Endodermal cell (in vitro differentiated cells): ENCODE data around the gene OR1F1. TPM values are rescaled to one million over a fixed set of nuclear protein-coding genes. Genes with fewer than 3 reads are reported as not detected.

Experiments used
- DNase-seq: peaks from one replicate; pipeline ENCODE4 v3.0.0-alpha.2; 2017
- H3K27ac ChIP-seq: 2 replicates; pipeline ENCODE4 v1.5.1; 2013; ENCODE audit warnings: mild to moderate bottlenecking, low read depth, low read length, moderate library complexity
- H3K27me3 ChIP-seq: 2 replicates; pipeline ENCODE4 v1.6.1; 2013; ENCODE audit warnings: mild to moderate bottlenecking, low read length, moderate library complexity; ENCODE audit not compliant: insufficient read depth, control insufficient read depth, poor library complexity, severe bottlenecking
- H3K36me3 ChIP-seq: 2 replicates; pipeline ENCODE4 v1.7.0; 2013; ENCODE audit warnings: mild to moderate bottlenecking, low read length, moderate library complexity; ENCODE audit not compliant: control insufficient read depth, insufficient read depth
- H3K4me1 ChIP-seq: one replicate; pipeline ENCODE4 v1.7.0; 2013; ENCODE audit warnings: low read length; ENCODE audit not compliant: control insufficient read depth, insufficient read depth
- H3K4me3 ChIP-seq: 2 replicates; pipeline ENCODE4 v1.5.1; 2013; ENCODE audit warnings: mild to moderate bottlenecking, low read length, moderate library complexity
- H3K9ac ChIP-seq: 2 replicates; pipeline ENCODE4 v1.6.1; 2013; ENCODE audit warnings: mild to moderate bottlenecking, low read length, moderate library complexity; ENCODE audit not compliant: poor library complexity, severe bottlenecking; ENCODE audit errors: extremely low read depth
- H3K9me3 ChIP-seq: 2 replicates; pipeline ENCODE4 v1.6.1; 2013; ENCODE audit warnings: mild to moderate bottlenecking, low read length, moderate library complexity; ENCODE audit not compliant: control insufficient read depth
- H3K27ac Mint-ChIP-seq: 2 replicates; pipeline ENCODE4 v1.8.0; 2020; ENCODE audit warnings: mixed read lengths
- H3K27me3 Mint-ChIP-seq: 2 replicates; pipeline ENCODE4 v1.8.0; 2021; ENCODE audit warnings: mild to moderate bottlenecking, mixed read lengths; ENCODE audit not compliant: insufficient read depth
- H3K36me3 Mint-ChIP-seq: 2 replicates; pipeline ENCODE4 v1.8.0; 2020; ENCODE audit warnings: low read depth, mixed read lengths
- H3K4me1 Mint-ChIP-seq: 2 replicates; pipeline ENCODE4 v1.8.0; 2020; ENCODE audit warnings: mixed read lengths
- H3K4me3 Mint-ChIP-seq: 2 replicates; pipeline ENCODE4 v1.8.0; 2020; ENCODE audit warnings: mild to moderate bottlenecking, moderate library complexity, mixed read lengths
- H3K9me3 Mint-ChIP-seq: 2 replicates; pipeline ENCODE4 v1.8.0; 2020; ENCODE audit warnings: mild to moderate bottlenecking, mixed read lengths
- CTCF ChIP-seq: fragments of 200-600 bp; sonication (generic); conservative IDR thresholded peaks from 2 replicates; pipeline ENCODE4 v1.5.0; 2021; ENCODE audit warnings: antibody characterized with exemption, mild to moderate bottlenecking
- WGBS, 2 experiments: methylation state at CpG; one replicate each; pipeline versions ENCODE4 v1.1.5 to v1.1.7; 2013; ENCODE audit warnings: missing lambda C conversion rate in 2 of 2, mixed read lengths in 1 of 2; ENCODE audit not compliant: insufficient coverage in 1 of 2, insufficient read length in 1 of 2; 5-methylcytosine and 5-hydroxymethylcytosine counted together
- total RNA-seq, 2 donors: library from RNA; stranded (reverse); fragmentation: NEBNext Ultra II Directional in 1 of 2; extraction: Animal tissue kit (Norgen Biotek cat#: 25700) in 1 of 2; gene quantifications; 2 replicates in 1 of 2; 3 replicates in 1 of 2; pipeline ENCODE4 v1.2.1, GENCODE V29; 2021

Gene OR1F1
- total RNA-seq, 2 donors from 2014 or later, result 0.29 TPM; not detected in 1

- H3K27me3 ChIP-seq, result peaks cover 5% of the 10 kb centered on the region
- H3K4me3 ChIP-seq, result no peak overlapping the region
- Mint-ChIP-seq H3K27me3 (peaks cover 24% of the 10 kb centered on the region), H3K27ac (no peak overlapping the region), H3K9me3 (peaks cover 53% of the 10 kb centered on the region), H3K4me1 (no peaks in the 10 kb centered on the region), H3K4me3 (no peak overlapping the region), H3K36me3 (no peaks in the 10 kb centered on the region)
- no peak for DNase-seq
- no peak overlapping the region for H3K9ac ChIP-seq
- H3K27ac ChIP-seq, result no peak overlapping the region
- H3K9me3 ChIP-seq, result peaks cover 5% of the 10 kb centered on the region
- no peak for TF ChIP-seq CTCF
- H3K36me3 ChIP-seq, result no peaks in the 10 kb centered on the region
- no peaks in the 10 kb centered on the region for H3K4me1 ChIP-seq
- WGBS, 2 experiments, result 81 to 84% methylated on average over 8 to 11 of the region's 11 CpGs
Measured at GRCh38 chr16:3215601-3216262, 27.7 kb downstream of the OR1F1 start.

- Histone ChIP-seq H3K27me3 (peaks cover 5% of the 10 kb centered on the region), H3K27ac (no peak overlapping the region), H3K9ac (no peak overlapping the region), H3K4me1 (no peaks in the 10 kb centered on the region), H3K4me3 (no peak overlapping the region), H3K9me3 (peaks cover 5% of the 10 kb centered on the region), H3K36me3 (no peaks in the 10 kb centered on the region)
- Mint-ChIP-seq H3K9me3 (peaks cover 55% of the 10 kb centered on the region), H3K4me3 (no peak overlapping the region), H3K27me3 (peaks cover 24% of the 10 kb centered on the region), H3K27ac (no peak overlapping the region), H3K4me1 (no peaks in the 10 kb centered on the region), H3K36me3 (no peaks in the 10 kb centered on the region)
- 63 to 73% methylated on average over 2 to 3 of the region's 3 CpGs for WGBS, 2 experiments
- no peak for DNase-seq
- TF ChIP-seq CTCF, result no peak
Measured at GRCh38 chr16:3216263-3216640, 28.2 kb downstream of the OR1F1 start.

- no peaks in the 10 kb centered on the region for H3K4me1 Mint-ChIP-seq
- 81 to 98% methylated on average over 5 to 10 of the region's 10 CpGs for WGBS, 2 experiments
- Histone ChIP-seq H3K4me3 (no peak overlapping the region), H3K27ac (no peak overlapping the region), H3K9ac (no peak overlapping the region), H3K4me1 (no peaks in the 10 kb centered on the region), H3K27me3 (no peaks in the 10 kb centered on the region), H3K9me3 (peaks cover 43% of the 10 kb centered on the region), H3K36me3 (peaks cover 38% of the 10 kb centered on the region)
- no peak overlapping the region for H3K27ac Mint-ChIP-seq
- DNase-seq, result no peak
- no peak overlapping the region for H3K4me3 Mint-ChIP-seq
- H3K27me3 Mint-ChIP-seq, result peaks cover 6% of the 10 kb centered on the region
- H3K9me3 Mint-ChIP-seq, result peaks cover 71% of the 10 kb centered on the region
- peaks cover 42% of the 10 kb centered on the region for H3K36me3 Mint-ChIP-seq
- TF ChIP-seq CTCF, result no peak
Measured at GRCh38 chr16:3220839-3221238, 32.8 kb downstream of the OR1F1 start.
